AML-193 (cell line): ENCODE data around the gene LRP2BP.
"Not testable (repeated sequence)": the region's sequence is repeated elsewhere in the genome, so short reads cannot be mapped to it uniquely, and the experiment has no call there.

ENCODE experiments used
- DNase-seq, 2 experiments: peaks; one replicate each; lab custom pipeline; 2025; lab: John Stamatoyannopoulos, UW

The LRP2BP gene

DNA sequence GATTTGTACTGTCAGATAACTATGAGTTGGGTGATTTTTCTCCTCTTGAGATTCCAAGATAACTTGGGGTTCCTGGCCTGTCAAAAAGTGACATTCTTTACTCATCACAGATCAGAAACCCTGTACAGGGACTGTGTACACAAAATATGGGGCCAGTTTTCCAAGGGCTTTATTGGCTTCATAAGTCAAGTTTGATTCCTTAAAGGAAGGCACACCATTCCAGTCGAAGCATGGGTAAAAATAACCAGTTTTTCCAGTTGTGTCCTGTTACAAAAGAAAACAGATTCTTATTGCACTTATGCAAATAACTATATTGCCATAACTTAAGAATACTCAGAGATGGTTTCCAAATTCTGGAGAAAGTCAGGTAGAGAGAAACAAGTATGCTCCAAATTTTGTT lies 70.0 kb downstream of the LRP2BP start:
- not testable (repeated sequence) for DNase-seq

DNA sequence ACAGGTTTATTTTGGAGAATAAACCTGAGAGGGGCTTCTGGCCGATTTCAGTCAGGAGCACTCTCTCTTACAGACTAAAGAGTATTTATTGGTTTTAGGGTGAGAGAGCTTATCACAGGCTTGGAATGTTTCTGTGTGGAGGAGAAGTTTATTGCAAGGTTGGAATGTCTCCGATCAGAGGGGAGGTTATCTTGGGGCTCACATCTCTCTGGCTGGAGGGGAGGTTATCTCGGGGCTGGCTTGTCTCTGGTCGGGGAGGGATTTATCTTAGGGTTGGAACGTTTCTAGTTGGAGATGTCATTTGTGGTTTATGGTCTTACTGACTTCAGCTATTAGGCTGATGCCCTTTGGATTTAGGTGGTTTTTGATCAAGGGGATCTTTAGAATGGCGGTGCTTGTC lies 71.4 kb downstream of the LRP2BP start:
- DNase-seq = not testable (repeated sequence)

DNA sequence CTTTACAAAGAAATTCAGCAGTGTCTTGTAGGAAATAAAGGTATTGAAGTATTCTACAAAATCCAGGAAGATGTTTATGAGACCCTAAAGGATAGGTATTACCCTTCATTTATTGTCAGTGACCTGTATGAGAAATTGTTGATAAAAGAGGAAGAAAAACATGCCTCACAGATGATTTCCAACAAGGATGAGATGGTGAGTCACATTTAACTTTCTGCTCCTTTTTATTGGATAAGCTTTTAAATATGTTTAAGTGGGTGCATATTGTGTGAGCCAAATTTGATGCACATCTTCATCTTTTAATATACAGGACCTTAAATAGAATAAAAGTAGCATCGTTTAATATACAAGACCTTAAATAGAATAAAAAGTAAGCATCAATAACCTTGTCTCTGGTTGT lies 72.1 kb downstream of the LRP2BP start:
- DNase-seq = no peak

DNA sequence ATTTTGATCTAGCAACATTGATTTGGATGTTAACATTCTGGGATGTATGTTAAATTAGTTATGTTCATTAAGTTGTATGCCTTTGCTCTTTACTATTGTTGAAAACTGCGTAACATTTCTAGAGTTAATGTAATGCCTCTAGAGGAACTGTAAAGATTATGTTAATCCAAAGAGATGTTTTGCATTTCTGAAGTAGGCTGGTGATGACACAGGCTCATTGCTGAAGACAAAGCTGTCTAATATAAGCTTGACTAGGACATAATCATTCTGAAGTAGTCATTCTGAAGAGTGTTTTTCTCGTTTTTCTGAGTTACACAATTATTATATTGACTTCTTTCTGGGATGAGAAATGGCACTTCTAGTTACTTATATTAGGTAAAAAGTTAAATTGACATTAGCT lies 72.9 kb downstream of the LRP2BP start:
- no peak for DNase-seq

DNA sequence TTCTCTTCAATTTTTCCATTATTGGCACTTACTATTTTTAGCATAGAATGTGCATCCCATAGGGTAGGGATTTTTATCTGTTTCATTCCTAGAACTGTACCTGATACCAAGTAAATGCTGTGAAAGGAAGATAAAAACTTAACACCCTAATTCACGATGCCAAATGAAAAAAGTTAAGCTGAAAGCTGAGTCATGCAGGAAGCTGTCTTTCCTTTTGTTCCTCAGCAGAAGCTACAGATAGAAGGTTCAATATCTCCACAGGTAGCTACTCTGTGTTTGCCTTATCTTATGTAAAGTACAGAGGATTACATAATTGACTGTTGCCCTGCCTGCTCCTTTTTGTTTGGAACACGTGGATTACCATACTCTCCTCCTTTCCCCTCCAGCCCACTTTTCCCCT lies 77.0 kb downstream of the LRP2BP start:
- no peak for DNase-seq

DNA sequence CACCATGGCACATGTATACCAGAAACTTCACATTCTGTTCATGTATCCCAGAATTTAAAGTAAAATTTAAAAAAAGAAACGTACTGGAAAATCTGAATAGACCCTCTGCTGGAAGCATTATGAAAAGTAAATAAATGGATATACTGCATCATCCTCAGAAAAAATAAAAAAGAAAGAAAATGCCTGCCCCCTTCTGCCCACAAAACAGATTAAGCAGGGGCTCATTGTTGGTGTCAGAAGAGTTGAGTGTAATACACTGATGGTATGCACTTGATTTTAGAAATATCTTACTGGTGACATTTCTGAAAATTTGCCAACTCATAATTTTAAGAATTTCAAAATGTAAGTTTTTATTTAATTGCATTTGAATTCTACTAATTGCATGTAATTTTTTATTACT lies 77.8 kb downstream of the LRP2BP start:
- no peak for DNase-seq

DNA sequence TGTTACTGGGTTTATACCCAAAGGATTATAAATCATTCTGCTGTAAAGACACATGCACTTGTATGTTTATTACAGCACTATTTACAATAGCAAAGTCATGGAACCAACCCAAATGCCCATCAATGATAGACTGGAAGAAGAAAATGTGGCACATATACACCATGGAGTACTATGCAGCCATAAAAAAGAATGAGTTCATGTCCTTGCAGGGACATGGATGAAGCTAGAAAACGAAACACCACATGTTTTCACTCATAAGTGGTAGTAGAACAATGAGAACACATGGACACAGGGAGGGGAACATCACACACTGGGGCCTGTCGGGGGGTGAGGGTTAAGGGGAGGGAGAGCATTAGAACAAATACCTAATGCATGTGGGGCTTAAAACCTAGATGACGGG lies 78.3 kb downstream of the LRP2BP start:
- DNase-seq = not testable (repeated sequence)
